K562 treated with DMSO at 1 percent for 4 hours (cell line): ENCODE measurements around the gene NDRG4. TPM values are rescaled to one million over a fixed set of nuclear protein-coding genes. Genes with fewer than 3 reads are reported as not detected.

Experiments used
- total RNA-seq: library from RNA; unstranded; fragments of 300-600 nt; gene quantifications from 2 replicates; pipeline ENCODE4 v1.2.3, GENCODE V29; 2022; ENCODE audit not compliant: insufficient read depth

The NDRG4 gene
- not detected in 2 replicates for total RNA-seq

DNA sequence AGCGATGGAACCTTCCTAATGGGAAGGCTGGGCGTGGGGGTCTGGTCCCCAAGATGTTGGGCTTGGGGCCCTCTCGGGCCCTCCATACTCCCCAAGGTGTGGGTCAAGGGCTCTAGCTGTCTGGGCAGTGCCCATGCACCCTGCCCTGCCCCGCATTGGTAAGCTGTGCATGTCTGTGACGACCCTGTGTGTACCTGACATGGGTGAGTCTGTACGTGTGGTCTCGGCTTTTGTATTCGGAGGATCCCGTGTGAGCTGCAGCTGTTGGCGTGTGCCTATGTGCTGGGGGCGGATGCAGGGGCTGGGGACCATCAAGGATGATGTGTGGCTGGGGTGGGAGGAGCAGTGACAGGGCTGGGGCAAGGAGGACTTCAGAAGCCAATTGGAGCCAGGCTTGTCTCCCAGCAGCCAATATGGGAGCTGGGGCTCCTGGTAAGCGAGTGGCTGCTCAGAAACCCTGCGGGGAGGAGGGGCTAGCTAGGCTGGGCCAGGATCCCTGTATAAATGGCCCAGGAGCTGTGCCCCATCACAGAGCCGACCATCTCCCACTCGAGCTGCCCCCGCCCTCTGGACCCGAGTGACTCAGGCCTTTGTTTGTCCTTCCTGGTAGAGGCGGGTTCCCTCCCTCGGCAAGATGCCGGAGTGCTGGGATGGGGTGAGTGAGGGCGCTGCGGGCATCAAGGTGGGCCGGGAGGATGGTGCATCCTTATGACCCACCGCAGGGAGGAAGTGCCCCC lies at the start of gene NDRG4:
Gene NDRG4, plus strand, starts transcription at position 529 of the 737 bp plus-strand sequence. Its CDS starts 106 bp downstream, at position 635.

GRCh38 chr16:58515125-58515870 lies 15.4 kb downstream of the NDRG4 start, which contains the start of gene SETD6:
TSS of gene SETD6 (plus strand) at chr16:58515517. CDS start at chr16:58515538, 21 bp downstream.

Other genes starting within 250 kb of the NDRG4 start
- not detected in 2 replicates for gene PRSS54, start 205.1 kb upstream of the NDRG4 start, total RNA-seq
- 7.7 and 9.7 TPM in 2 replicates for gene GINS3, start 107.7 kb upstream of the NDRG4 start, total RNA-seq
- gene SETD6, start 15.4 kb downstream of the NDRG4 start, total RNA-seq, result 10.0 and 13.7 TPM in 2 replicates
- gene CNOT1, start 129.7 kb downstream of the NDRG4 start, total RNA-seq, result 110 and 147 TPM in 2 replicates
- gene SLC38A7, start 184.6 kb downstream of the NDRG4 start, total RNA-seq, result 5.8 and 7.4 TPM in 2 replicates
- 93.7 and 102 TPM in 2 replicates for gene GOT2, start 234.2 kb downstream of the NDRG4 start, total RNA-seq